SH-SY5Y (cell line): Measurements from ENCODE around the gene PLCD1.

ENCODE experiments used
- GATA2 ChIP-seq: IDR thresholded peaks from 2 replicates; pipeline ENCODE4 v1.6.1; 2011; ENCODE audit warnings: mild to moderate bottlenecking, low read depth, low read length
- GATA3 ChIP-seq: IDR thresholded peaks from 2 replicates; pipeline ENCODE4 v1.6.1; 2011; ENCODE audit warnings: low read depth, mild to moderate bottlenecking, low read length, moderate library complexity

The PLCD1 gene

GRCh38 chr3:38029400-38030125, at the start of gene PLCD1:
PLCD1 (minus strand) TSS chr3:38029642; CDS start chr3:38029539, 103 bp downstream.
- no peak for TF ChIP-seq GATA2
- TF ChIP-seq GATA3, result no peak

DNA sequence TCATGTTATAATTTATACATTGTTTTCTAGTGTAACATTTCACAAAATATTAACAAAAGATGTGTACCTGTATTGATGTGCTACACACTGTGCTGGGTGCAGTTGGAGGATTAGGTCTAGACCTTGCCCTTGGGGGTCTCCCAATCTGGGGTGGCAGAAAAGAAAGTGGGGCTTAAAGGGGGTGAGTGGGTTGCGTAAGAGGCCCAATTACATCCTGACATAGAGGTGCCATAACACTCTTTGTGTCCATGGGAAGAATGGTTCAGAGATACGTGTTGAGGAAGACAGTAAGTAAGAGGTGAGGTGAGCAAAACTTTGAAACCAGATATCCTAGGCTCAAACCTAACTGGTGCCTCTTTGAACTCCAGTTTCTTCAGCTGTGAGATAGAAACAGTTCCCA, 40.6 kb upstream of the PLCD1 start:
- TF ChIP-seq GATA3 (no peak), GATA2 (no peak)

DNA sequence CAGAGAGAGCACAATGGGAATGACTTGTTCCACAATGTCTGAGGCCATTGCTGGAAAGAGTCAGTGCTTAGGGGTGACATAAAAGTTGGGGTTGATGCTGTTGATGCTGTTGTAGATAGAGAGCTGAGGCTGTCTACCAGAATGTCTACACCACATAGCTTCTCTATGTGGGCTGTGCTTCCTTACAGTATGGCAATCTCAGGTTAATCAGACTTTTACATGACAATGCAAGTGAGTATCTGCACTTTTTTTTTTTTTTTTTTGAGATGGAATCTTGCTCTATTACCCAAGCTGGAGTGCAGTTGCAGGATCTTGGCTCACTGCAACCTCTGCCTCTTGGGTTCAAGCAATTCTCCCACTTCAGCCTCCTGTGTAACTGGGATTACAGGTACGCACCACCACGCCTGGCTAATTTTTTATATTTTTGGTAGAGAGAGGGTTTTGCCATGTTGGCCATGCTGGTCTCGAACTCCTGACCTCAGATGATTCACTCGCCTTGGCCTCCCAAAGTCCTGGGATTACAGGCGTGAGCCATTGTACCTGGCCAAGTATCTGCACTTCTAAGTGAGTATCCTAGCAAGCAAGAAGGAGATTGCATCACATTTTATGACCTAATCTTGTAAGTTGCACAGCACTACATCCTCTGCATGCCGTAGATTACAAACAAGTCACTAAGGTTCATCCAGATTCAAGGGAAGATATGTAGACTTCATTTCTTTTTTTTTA, 38.2 kb upstream of the PLCD1 start:
- TF ChIP-seq GATA3, result no peak
- TF ChIP-seq GATA2, result no peak

- TF ChIP-seq GATA2, result no peak
- no peak for TF ChIP-seq GATA3
Observed at GRCh38 chr3:38062809-38063208, 33.4 kb upstream of the PLCD1 start.

DNA sequence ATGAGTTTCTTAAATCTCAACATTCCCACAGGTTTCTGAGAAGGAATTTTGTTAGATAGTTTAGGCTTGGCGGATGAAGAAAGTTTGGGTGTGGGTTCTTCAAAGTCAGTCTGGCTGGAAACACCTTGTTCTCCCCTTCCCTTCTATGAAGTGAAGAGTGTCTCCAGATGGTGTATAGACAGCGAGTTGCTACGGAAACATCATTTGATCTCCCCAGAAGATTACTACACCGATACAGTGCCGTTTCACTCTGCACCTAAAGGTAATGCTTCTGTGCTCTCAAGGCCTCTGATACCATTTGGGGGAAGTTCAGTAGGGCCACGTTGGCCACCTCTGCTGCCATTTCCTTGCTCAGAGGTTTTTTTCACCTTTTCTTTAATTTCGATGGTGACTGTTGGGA, 30.1 kb upstream of the PLCD1 start:
- TF ChIP-seq GATA3 (no peak), GATA2 (no peak; the same call in 1 of the 2 replicates)

DNA sequence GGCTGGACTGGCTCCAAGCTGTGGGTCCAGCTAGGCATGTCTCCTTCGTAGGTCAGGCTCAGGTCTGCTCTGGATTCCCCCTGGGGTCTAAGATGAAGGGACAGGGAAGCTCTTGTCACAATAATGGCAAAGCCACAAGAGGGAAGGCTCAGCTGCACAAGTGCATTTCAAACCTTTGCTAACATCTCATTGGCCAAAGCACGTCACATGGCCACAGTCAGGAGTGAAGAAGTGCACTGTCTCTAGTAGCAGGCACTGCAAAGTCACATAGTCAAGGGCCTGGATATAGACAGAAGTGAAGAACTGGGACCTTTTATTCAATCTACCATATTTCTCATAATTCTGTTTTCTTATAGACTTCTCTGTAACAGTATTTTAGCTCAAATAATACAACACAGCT, 29.7 kb upstream of the PLCD1 start:
- TF ChIP-seq GATA3 (no peak), GATA2 (no peak)

- TF ChIP-seq GATA2 (no peak), GATA3 (no peak)
Observed at GRCh38 chr3:38054499-38055001, 25.1 kb upstream of the PLCD1 start.

DNA sequence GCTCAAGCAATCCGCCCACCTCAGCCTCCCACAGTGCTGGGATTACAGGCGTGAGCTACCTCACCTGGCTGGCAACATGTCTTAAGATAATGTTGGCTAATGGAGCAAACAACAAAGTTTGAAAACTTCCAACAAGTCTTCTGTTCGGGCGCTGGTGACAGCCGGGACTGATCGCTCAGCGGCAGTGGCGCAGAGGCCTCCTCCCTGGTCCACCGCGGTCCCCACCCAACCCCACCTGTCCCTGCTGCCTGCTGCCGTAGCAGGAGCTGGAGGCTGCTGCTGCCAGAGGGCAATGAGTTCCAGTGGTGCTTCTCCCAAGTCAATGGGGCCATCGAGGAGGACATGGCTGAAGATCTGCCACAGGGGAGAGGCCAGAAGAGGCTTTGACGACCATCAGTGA, 21.7 kb upstream of the PLCD1 start:
- no peak for TF ChIP-seq GATA3
- no peak for TF ChIP-seq GATA2

- TF ChIP-seq GATA2 (no peak), GATA3 (no peak)
Observed at GRCh38 chr3:38049358-38050126, 20.1 kb upstream of the PLCD1 start.

DNA sequence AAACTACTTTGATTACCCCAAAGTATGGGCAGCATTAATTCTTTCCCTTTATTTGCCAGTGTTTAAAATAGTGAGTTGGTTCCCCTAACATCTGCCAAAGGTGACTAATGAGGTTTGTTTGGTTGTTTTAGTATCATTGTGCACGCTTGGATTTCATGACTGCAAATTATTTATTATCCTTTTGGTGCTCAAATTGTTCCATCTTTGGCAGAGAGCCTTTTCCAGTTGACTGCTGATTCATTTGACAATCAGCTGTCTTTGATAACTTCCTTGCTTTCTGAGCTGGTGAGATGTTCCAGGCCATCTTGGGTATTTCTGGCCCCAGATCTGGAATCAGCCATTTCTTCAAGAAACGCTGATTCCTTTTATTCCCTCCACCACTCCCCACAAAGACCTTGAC, 18.5 kb upstream of the PLCD1 start:
- TF ChIP-seq GATA3, result no peak
- no peak for TF ChIP-seq GATA2

GRCh38 chr3:38046821-38047220, 17.4 kb upstream of the PLCD1 start:
- TF ChIP-seq GATA3 (no peak), GATA2 (no peak)

GRCh38 chr3:38046027-38046426, 16.6 kb upstream of the PLCD1 start:
- TF ChIP-seq GATA2 (no peak), GATA3 (no peak)

- TF ChIP-seq GATA2, result no peak
- no peak for TF ChIP-seq GATA3
Observed at GRCh38 chr3:38043486-38043885, 14.0 kb upstream of the PLCD1 start.

DNA sequence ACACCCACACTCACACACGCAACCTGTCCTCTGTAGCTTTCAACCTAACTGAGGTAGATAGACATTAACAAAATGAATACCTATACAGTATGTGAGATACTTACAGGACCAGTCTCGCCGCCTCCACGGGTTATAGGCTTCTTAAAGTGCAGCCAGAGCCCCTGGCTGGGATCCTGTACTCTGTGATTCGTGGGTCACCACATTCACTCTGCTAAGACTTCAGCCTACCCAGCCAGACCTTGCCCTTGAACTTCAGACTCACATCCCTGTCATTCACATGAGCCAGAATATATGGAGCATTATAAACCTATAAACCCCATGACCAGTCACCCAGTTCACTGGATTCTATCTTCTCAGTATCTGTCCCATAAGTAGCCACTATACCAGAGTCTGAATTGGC, 11.0 kb upstream of the PLCD1 start:
- TF ChIP-seq GATA2 (no peak), GATA3 (no peak)
